Activated CD8-positive, alpha-beta memory T cell treated with anti-CD3 and anti-CD28 coated beads for 48 hours (primary cell): ENCODE measurements around the gene TWNK.

Experiments used
- DNase-seq, 3 experiments: peaks; one replicate each; pipeline ENCODE4 v3.0.0-alpha.2; 2020; ENCODE audit warnings: low read depth in 2 of 3, low spot score in 2 of 3

TWNK gene

GRCh38 chr10:100996678-100997359 lies 9.5 kb downstream of the TWNK start:
- no peak for DNase-seq

- DNase-seq = peak in 2 of 3 experiments; percentile 59 to 68
Observed at GRCh38 chr10:100997360-100998182, 10.2 kb downstream of the TWNK start.

- peak in 1 of 3 experiments; percentile 40 for DNase-seq
Observed at GRCh38 chr10:100998183-100998990, 11.0 kb downstream of the TWNK start.

GRCh38 chr10:100998991-100999741 lies 11.8 kb downstream of the TWNK start:
- peak in 2 of 3 experiments; percentile 58 to 64 for DNase-seq

- no peak for DNase-seq
Observed at GRCh38 chr10:100999742-101000126, 12.4 kb downstream of the TWNK start, which contains the start of gene LZTS2. TSS of gene LZTS2 (plus strand) at chr10:100999808. CDS start at chr10:101002539, 2,731 bp downstream.

- DNase-seq = no peak
Observed at GRCh38 chr10:101000127-101000914, 13.0 kb downstream of the TWNK start.

- no peak for DNase-seq
Observed at GRCh38 chr10:101000915-101001658, 13.7 kb downstream of the TWNK start.

- DNase-seq = no peak
Observed at GRCh38 chr10:101001659-101002035, 14.3 kb downstream of the TWNK start.

- DNase-seq = no peak
Observed at GRCh38 chr10:101002456-101002855, 15.1 kb downstream of the TWNK start.

- no peak for DNase-seq
Observed at GRCh38 chr10:101003639-101004206, 16.4 kb downstream of the TWNK start.

- DNase-seq = no peak
Observed at GRCh38 chr10:101005361-101005760, 18.0 kb downstream of the TWNK start.

- DNase-seq = no peak
Observed at GRCh38 chr10:101005869-101006567, 18.7 kb downstream of the TWNK start.

- DNase-seq = no peak
Observed at GRCh38 chr10:101006593-101007098, 19.3 kb downstream of the TWNK start.

- DNase-seq = no peak
Observed at GRCh38 chr10:101007099-101007711, 19.9 kb downstream of the TWNK start.

- no peak for DNase-seq
Observed at GRCh38 chr10:101007915-101008822, 20.8 kb downstream of the TWNK start.

GRCh38 chr10:101008823-101009423 lies 21.6 kb downstream of the TWNK start:
- no peak for DNase-seq
